Measurements from ENCODE around the gene SLC2A5. TPM values are rescaled to one million over a fixed set of nuclear protein-coding genes. Genes with fewer than 3 reads are reported as not detected.

The SLC2A5 gene
- total RNA-seq, 6 donors from 2014 or later, result 0.30 to 11.5 (median 1.2) TPM

DNA sequence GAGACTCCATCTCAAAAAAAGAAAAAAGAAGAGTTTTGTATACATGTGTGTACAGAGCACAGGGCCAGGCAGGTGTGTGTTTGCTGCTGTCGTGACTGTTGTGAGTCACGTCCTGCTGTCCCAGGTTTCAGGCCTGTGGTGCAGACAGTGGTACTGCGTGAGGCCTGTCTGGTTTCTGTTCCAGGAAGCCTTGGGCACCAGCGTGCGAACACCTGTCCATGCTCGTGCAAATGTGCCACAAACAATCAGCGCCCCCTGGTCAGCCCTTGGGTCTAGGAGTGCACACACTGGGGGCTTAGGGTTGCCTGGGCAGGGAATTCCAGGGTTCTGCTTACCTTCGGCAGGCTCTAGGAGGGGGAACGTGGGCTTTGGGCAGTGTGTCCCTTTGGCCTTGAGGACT is 42.5 kb upstream of the SLC2A5 start:
- ATAC-seq (ENCODE audit: low FRiP score in 2 of 2) (no peak), DNase-seq (no peak)
- H3K9me3 ChIP-seq, result no peaks in the 10 kb centered on the region
- peaks cover 0 to 13% (median 4%) of the 10 kb centered on the region in 4 donors for H3K4me1 ChIP-seq
- no peak for TF ChIP-seq POLR2A (IDR thresholded peaks at IDR 0.05)
- TF ChIP-seq POLR2AphosphoS5 (IDR thresholded peaks at IDR 0.05), result no peak
- TF ChIP-seq, protein P1, sequence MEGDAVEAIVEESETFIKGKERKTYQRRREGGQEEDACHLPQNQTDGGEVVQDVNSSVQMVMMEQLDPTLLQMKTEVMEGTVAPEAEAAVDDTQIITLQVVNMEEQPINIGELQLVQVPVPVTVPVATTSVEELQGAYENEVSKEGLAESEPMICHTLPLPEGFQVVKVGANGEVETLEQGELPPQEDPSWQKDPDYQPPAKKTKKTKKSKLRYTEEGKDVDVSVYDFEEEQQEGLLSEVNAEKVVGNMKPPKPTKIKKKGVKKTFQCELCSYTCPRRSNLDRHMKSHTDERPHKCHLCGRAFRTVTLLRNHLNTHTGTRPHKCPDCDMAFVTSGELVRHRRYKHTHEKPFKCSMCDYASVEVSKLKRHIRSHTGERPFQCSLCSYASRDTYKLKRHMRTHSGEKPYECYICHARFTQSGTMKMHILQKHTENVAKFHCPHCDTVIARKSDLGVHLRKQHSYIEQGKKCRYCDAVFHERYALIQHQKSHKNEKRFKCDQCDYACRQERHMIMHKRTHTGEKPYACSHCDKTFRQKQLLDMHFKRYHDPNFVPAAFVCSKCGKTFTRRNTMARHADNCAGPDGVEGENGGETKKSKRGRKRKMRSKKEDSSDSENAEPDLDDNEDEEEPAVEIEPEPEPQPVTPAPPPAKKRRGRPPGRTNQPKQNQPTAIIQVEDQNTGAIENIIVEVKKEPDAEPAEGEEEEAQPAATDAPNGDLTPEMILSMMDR (IDR thresholded peaks at IDR 0.05), result no peak
- no peak for TF ChIP-seq EP300 (IDR thresholded peaks at IDR 0.05)
- WGBS, 2 donors, result 88 to 92% methylated on average over 3 to 9 of the region's 9 CpGs
- no peak overlapping the region for H3K4me3 ChIP-seq
- no peak overlapping the region for H3K27ac ChIP-seq
- H3K27me3 ChIP-seq, result no peaks in the 10 kb centered on the region
- H3K36me3 ChIP-seq, result peaks cover 0 to 12% (median 11%) of the 10 kb centered on the region in 4 donors

GRCh38 chr1:9111357-9111691 is 41.9 kb upstream of the SLC2A5 start:
- TF ChIP-seq POLR2A (IDR thresholded peaks at IDR 0.05), result no peak
- TF ChIP-seq, protein P1 (IDR thresholded peaks at IDR 0.05), result no peak
- no peak for TF ChIP-seq POLR2AphosphoS5 (IDR thresholded peaks at IDR 0.05)
- no peak for TF ChIP-seq EP300 (IDR thresholded peaks at IDR 0.05)
- no peak for ATAC-seq (ENCODE audit: low FRiP score in 2 of 2)
- Histone ChIP-seq H3K4me3 (no peak overlapping the region), H3K27ac (no peak overlapping the region), H3K9me3 (no peaks in the 10 kb centered on the region), H3K36me3 (peaks cover 0 to 12% (median 11%) of the 10 kb centered on the region in 4 donors), H3K27me3 (no peaks in the 10 kb centered on the region), H3K4me1 (peaks cover 0 to 13% (median 4%) of the 10 kb centered on the region in 4 donors)
- 94 to 95% methylated on average over 8 to 13 of the region's 13 CpGs for WGBS, 2 donors
- DNase-seq, result no peak

GRCh38 chr1:9110669-9111356 is 41.4 kb upstream of the SLC2A5 start:
- peaks cover 0 to 13% (median 4%) of the 10 kb centered on the region in 4 donors for H3K4me1 ChIP-seq
- WGBS, 2 donors, result 14 to 31% methylated on average over 6 to 12 of the region's 18 CpGs
- ATAC-seq (ENCODE audit: low FRiP score in 2 of 2) (peak; percentile 93 to 94), DNase-seq (peak; percentile 58 to 94)
- H3K9me3 ChIP-seq, result no peaks in the 10 kb centered on the region
- H3K4me3 ChIP-seq, result no peak overlapping the region
- TF ChIP-seq EP300 (IDR thresholded peaks at IDR 0.05) (no peak), POLR2AphosphoS5 (IDR thresholded peaks at IDR 0.05) (peak in 1 of 2 donors; percentile 37), POLR2A (IDR thresholded peaks at IDR 0.05) (no peak)
- TF ChIP-seq, protein P1 (IDR thresholded peaks at IDR 0.05), result peak; percentile 78 to 95 (median 90)
- H3K36me3 ChIP-seq, result peaks cover 0 to 12% (median 11%) of the 10 kb centered on the region in 4 donors
- H3K27me3 ChIP-seq, result no peaks in the 10 kb centered on the region
- no peak overlapping the region for H3K27ac ChIP-seq

GRCh38 chr1:9108056-9108665 is 38.7 kb upstream of the SLC2A5 start:
- no peak overlapping the region for H3K4me3 ChIP-seq
- H3K4me1 ChIP-seq, result peaks cover 0 to 13% (median 3%) of the 10 kb centered on the region in 4 donors
- 91% methylated on average over 11 to 12 of the region's 12 CpGs for WGBS, 2 donors
- H3K36me3 ChIP-seq, result peaks cover 0 to 31% (median 26%) of the 10 kb centered on the region in 4 donors
- H3K9me3 ChIP-seq, result no peaks in the 10 kb centered on the region
- TF ChIP-seq POLR2AphosphoS5 (IDR thresholded peaks at IDR 0.05), result no peak
- H3K27me3 ChIP-seq, result no peaks in the 10 kb centered on the region
- no peak overlapping the region for H3K27ac ChIP-seq
- no peak for DNase-seq
- no peak for ATAC-seq (ENCODE audit: low FRiP score in 2 of 2)

GRCh38 chr1:9107136-9107535 is 37.7 kb upstream of the SLC2A5 start:
- no peaks in the 10 kb centered on the region for H3K9me3 ChIP-seq
- ATAC-seq (ENCODE audit: low FRiP score in 2 of 2) (no peak), DNase-seq (no peak)
- TF ChIP-seq EP300 (IDR thresholded peaks at IDR 0.05) (no peak), POLR2A (IDR thresholded peaks at IDR 0.05) (no peak), POLR2AphosphoS5 (IDR thresholded peaks at IDR 0.05) (no peak)
- TF ChIP-seq, protein P1 (IDR thresholded peaks at IDR 0.05), result no peak
- H3K27me3 ChIP-seq, result no peaks in the 10 kb centered on the region
- H3K4me3 ChIP-seq, result no peak overlapping the region
- H3K36me3 ChIP-seq, result peaks cover 3 to 41% (median 29%) of the 10 kb centered on the region in 4 donors
- peaks cover 0 to 13% (median 3%) of the 10 kb centered on the region in 4 donors for H3K4me1 ChIP-seq
- H3K27ac ChIP-seq, result no peak overlapping the region
- 43 to 57% methylated on average over 4 of the region's 4 CpGs for WGBS, 2 donors
